ENCODE data around the gene RRM2. TPM values are rescaled to one million over a fixed set of nuclear protein-coding genes. Genes with fewer than 3 reads are reported as not detected.

RRM2 gene
- total RNA-seq, 1 donor from 2014 or later, result 328 TPM

GRCh38 chr2:10165861-10166675 is 43.5 kb downstream of the RRM2 start:
- H3K27me3 Mint-ChIP-seq (ENCODE audit: insufficient read depth), result no peaks in the 10 kb centered on the region
- intact Hi-C loops (cut with micrococcal nuclease), result no loop called here
- H3K9me3 Mint-ChIP-seq, result no peaks in the 10 kb centered on the region
- DNase-seq (ENCODE audit: low spot score), result no peak
- H3K4me1 Mint-ChIP-seq (ENCODE audit: low read depth), result peaks cover 5% of the 10 kb centered on the region
- peaks cover 17% of the 10 kb centered on the region for H3K36me3 Mint-ChIP-seq (ENCODE audit: low read depth)
- no peak overlapping the region for H3K4me3 Mint-ChIP-seq
- no peak overlapping the region for H3K27ac Mint-ChIP-seq

GRCh38 chr2:10166676-10167292 is 44.2 kb downstream of the RRM2 start:
- Mint-ChIP-seq H3K36me3 (ENCODE audit: low read depth) (peaks cover 12% of the 10 kb centered on the region), H3K9me3 (no peaks in the 10 kb centered on the region), H3K27ac (no peak overlapping the region), H3K27me3 (ENCODE audit: insufficient read depth) (no peaks in the 10 kb centered on the region), H3K4me3 (no peak overlapping the region), H3K4me1 (ENCODE audit: low read depth) (peaks cover 5% of the 10 kb centered on the region)
- intact Hi-C loops (cut with micrococcal nuclease), result no loop called here
- no peak for DNase-seq (ENCODE audit: low spot score)

GRCh38 chr2:10167316-10167715 is 44.8 kb downstream of the RRM2 start:
- H3K9me3 Mint-ChIP-seq, result no peaks in the 10 kb centered on the region
- no peak overlapping the region for H3K27ac Mint-ChIP-seq
- H3K27me3 Mint-ChIP-seq (ENCODE audit: insufficient read depth), result no peaks in the 10 kb centered on the region
- no peak overlapping the region for H3K4me3 Mint-ChIP-seq
- DNase-seq (ENCODE audit: low spot score), result no peak
- peaks cover 12% of the 10 kb centered on the region for H3K36me3 Mint-ChIP-seq (ENCODE audit: low read depth)
- peaks cover 5% of the 10 kb centered on the region for H3K4me1 Mint-ChIP-seq (ENCODE audit: low read depth)
- intact Hi-C loops (cut with micrococcal nuclease), result no loop called here

- peaks cover 5% of the 10 kb centered on the region for H3K4me1 Mint-ChIP-seq (ENCODE audit: low read depth)
- intact Hi-C loops (cut with micrococcal nuclease), result no loop called here
These were observed 45.7 kb downstream of the RRM2 start for GRCh38 chr2:10168221-10168620.

GRCh38 chr2:10169053-10169578 is 46.6 kb downstream of the RRM2 start:
- intact Hi-C loops (cut with micrococcal nuclease), result no loop called here
- Mint-ChIP-seq H3K36me3 (ENCODE audit: low read depth) (peaks cover 8% of the 10 kb centered on the region), H3K27me3 (ENCODE audit: insufficient read depth) (no peaks in the 10 kb centered on the region), H3K4me3 (no peak overlapping the region), H3K27ac (no peak overlapping the region), H3K4me1 (ENCODE audit: low read depth) (no peaks in the 10 kb centered on the region), H3K9me3 (no peaks in the 10 kb centered on the region)
- no peak for DNase-seq (ENCODE audit: low spot score)

More at GRCh38 chr2:10168221-10168620, 45.7 kb downstream of the RRM2 start:
- Mint-ChIP-seq H3K4me3 (no peak overlapping the region), H3K27ac (no peak overlapping the region), H3K9me3 (no peaks in the 10 kb centered on the region), H3K27me3 (ENCODE audit: insufficient read depth) (no peaks in the 10 kb centered on the region), H3K36me3 (ENCODE audit: low read depth) (peaks cover 11% of the 10 kb centered on the region)
- DNase-seq (ENCODE audit: low spot score), result no peak

GRCh38 chr2:10169581-10169980 is 47.0 kb downstream of the RRM2 start:
- H3K4me3 Mint-ChIP-seq, result no peak overlapping the region
- no peak overlapping the region for H3K27ac Mint-ChIP-seq
- no peak for DNase-seq (ENCODE audit: low spot score)
- H3K27me3 Mint-ChIP-seq (ENCODE audit: insufficient read depth), result no peaks in the 10 kb centered on the region
- H3K36me3 Mint-ChIP-seq (ENCODE audit: low read depth), result peaks cover 5% of the 10 kb centered on the region
- H3K4me1 Mint-ChIP-seq (ENCODE audit: low read depth), result no peaks in the 10 kb centered on the region
- no peaks in the 10 kb centered on the region for H3K9me3 Mint-ChIP-seq
- intact Hi-C loops (cut with micrococcal nuclease), result no loop called here

GRCh38 chr2:10170256-10170655 is 47.7 kb downstream of the RRM2 start:
- H3K4me1 Mint-ChIP-seq (ENCODE audit: low read depth), result no peaks in the 10 kb centered on the region

GRCh38 chr2:10171006-10171800 is 48.7 kb downstream of the RRM2 start:
- DNase-seq (ENCODE audit: low spot score), result no peak
- Mint-ChIP-seq H3K36me3 (ENCODE audit: low read depth) (peaks cover 5% of the 10 kb centered on the region), H3K9me3 (no peaks in the 10 kb centered on the region), H3K4me1 (ENCODE audit: low read depth) (no peaks in the 10 kb centered on the region), H3K4me3 (no peak overlapping the region), H3K27ac (no peak overlapping the region), H3K27me3 (ENCODE audit: insufficient read depth) (no peaks in the 10 kb centered on the region)
- intact Hi-C loops (cut with micrococcal nuclease), result no loop called here

More at GRCh38 chr2:10170256-10170655, 47.7 kb downstream of the RRM2 start:
- no peaks in the 10 kb centered on the region for H3K9me3 Mint-ChIP-seq
- no peak for DNase-seq (ENCODE audit: low spot score)
- peaks cover 5% of the 10 kb centered on the region for H3K36me3 Mint-ChIP-seq (ENCODE audit: low read depth)
- H3K4me3 Mint-ChIP-seq, result no peak overlapping the region
- H3K27me3 Mint-ChIP-seq (ENCODE audit: insufficient read depth), result no peaks in the 10 kb centered on the region
- intact Hi-C loops (cut with micrococcal nuclease), result no loop called here
- no peak overlapping the region for H3K27ac Mint-ChIP-seq

GRCh38 chr2:10172033-10172871 is 49.7 kb downstream of the RRM2 start:
- Mint-ChIP-seq H3K9me3 (no peaks in the 10 kb centered on the region), H3K4me3 (no peak overlapping the region), H3K27me3 (ENCODE audit: insufficient read depth) (no peaks in the 10 kb centered on the region), H3K27ac (no peak overlapping the region), H3K36me3 (ENCODE audit: low read depth) (peaks cover 5% of the 10 kb centered on the region), H3K4me1 (ENCODE audit: low read depth) (no peaks in the 10 kb centered on the region)
- no peak for DNase-seq (ENCODE audit: low spot score)
- intact Hi-C loops (cut with micrococcal nuclease), result no loop called here

GRCh38 chr2:10173258-10174005 is 50.9 kb downstream of the RRM2 start:
- H3K4me1 Mint-ChIP-seq (ENCODE audit: low read depth), result no peaks in the 10 kb centered on the region
- no peak overlapping the region for H3K4me3 Mint-ChIP-seq
- H3K9me3 Mint-ChIP-seq, result no peaks in the 10 kb centered on the region
- no peaks in the 10 kb centered on the region for H3K27me3 Mint-ChIP-seq (ENCODE audit: insufficient read depth)
- H3K27ac Mint-ChIP-seq, result no peak overlapping the region
- H3K36me3 Mint-ChIP-seq (ENCODE audit: low read depth), result peaks cover 5% of the 10 kb centered on the region
- intact Hi-C loops (cut with micrococcal nuclease), result no loop called here
- no peak for DNase-seq (ENCODE audit: low spot score)

GRCh38 chr2:10174173-10174572 is 51.6 kb downstream of the RRM2 start:
- Mint-ChIP-seq H3K4me1 (ENCODE audit: low read depth) (no peaks in the 10 kb centered on the region), H3K9me3 (no peaks in the 10 kb centered on the region), H3K36me3 (ENCODE audit: low read depth) (peaks cover 2% of the 10 kb centered on the region), H3K27me3 (ENCODE audit: insufficient read depth) (no peaks in the 10 kb centered on the region), H3K27ac (no peak overlapping the region), H3K4me3 (no peak overlapping the region)
- no peak for DNase-seq (ENCODE audit: low spot score)
- intact Hi-C loops (cut with micrococcal nuclease), result no loop called here

GRCh38 chr2:10175441-10175840 is 52.9 kb downstream of the RRM2 start:
- H3K27ac Mint-ChIP-seq, result no peak overlapping the region
- no peak for DNase-seq (ENCODE audit: low spot score)
- H3K36me3 Mint-ChIP-seq (ENCODE audit: low read depth), result peaks cover 5% of the 10 kb centered on the region
- H3K9me3 Mint-ChIP-seq, result no peaks in the 10 kb centered on the region
- H3K4me1 Mint-ChIP-seq (ENCODE audit: low read depth), result no peaks in the 10 kb centered on the region
- no peak overlapping the region for H3K4me3 Mint-ChIP-seq
- intact Hi-C loops (cut with micrococcal nuclease), result no loop called here
- no peaks in the 10 kb centered on the region for H3K27me3 Mint-ChIP-seq (ENCODE audit: insufficient read depth)

All from activated T-helper 1 cell treated with anti-CD3 and anti-CD28 coated beads, Interleukin-12 subunit alpha, Interleukin-12 subunit beta, Interleukin-2, Interleukin-4 antibody, amounts not matched to agents 30 ng/mL and 10 ng/mL and 1 ng/mL, durations not matched to agents 14 hours and 24 hours and 36 hours (primary cell).